KBM-7 (cell line): Measurements from ENCODE around the gene DMXL1.
A peak's percentile ranks its signal among the peaks of the same experiment; 100 is the strongest.
"Not testable (repeated sequence)": the region's sequence is repeated elsewhere in the genome, so short reads cannot be mapped to it uniquely, and the experiment has no call there.

Source experiments
- DNase-seq: peaks from one replicate; pipeline ENCODE4 v3.0.0-alpha.2; 2015
- in situ Hi-C: fragments of 300-500 bp; cut with MboI; formaldehyde crosslinking; loops from 2 replicates; pipeline ENCODE4 v1.14.3; 2020; ENCODE audit warnings: low sequenced_read_pairs, low pct_unique_long_range_greater_than_20kb, mixed read lengths

The DMXL1 gene

DNA sequence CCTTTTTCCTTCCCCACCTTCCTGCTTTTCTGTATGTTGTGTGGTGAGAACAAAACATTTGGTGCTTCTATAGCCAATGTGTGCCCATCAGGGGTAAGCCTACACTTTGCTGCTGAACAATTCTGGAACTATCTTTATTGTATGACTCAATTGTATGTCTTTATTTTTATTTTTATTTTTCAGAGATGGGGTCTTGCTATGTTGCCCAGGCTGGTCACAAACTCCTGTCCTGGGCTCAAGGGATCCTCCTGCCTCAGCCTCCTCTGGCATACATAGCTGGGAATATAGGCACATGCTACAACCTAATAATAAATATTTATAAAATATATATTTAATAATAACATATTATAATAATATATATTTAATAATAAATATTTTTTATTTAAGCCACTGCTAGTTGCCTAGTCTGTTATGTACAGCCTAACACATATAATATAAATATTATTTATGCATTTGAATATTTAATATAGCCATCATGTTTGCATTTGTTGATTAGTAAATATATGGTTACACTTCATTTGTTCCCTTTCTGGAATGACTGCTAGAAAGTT lies 11.8 kb upstream of the DMXL1 start:
- DNase-seq: no peak
- in situ Hi-C loops: no loop called here

DNA sequence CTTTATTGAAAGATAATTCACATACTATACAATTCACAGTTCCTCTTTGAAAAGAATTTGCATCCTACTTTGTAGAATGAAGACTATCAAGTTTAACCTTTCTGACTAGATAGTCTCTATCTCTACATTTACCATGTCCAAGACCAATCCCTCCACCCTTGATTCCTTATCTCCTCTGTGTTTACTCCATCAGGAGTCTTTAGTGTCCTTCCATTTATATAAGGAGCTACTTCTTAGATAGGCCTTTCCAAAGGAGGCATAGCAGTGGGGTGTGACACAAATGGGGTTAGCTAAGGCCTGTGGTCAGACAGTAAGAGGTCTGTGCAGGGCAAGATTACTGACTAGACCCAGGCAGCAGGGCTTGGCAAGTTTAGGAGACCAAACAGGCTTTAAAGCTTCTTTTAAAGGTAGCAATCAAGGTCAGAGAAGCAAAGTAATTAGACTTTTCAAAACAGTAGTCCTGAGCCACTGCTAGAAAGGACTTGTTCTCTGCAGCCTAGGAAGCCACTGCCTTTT lies 11.1 kb upstream of the DMXL1 start:
- DNase-seq: no peak

DNA sequence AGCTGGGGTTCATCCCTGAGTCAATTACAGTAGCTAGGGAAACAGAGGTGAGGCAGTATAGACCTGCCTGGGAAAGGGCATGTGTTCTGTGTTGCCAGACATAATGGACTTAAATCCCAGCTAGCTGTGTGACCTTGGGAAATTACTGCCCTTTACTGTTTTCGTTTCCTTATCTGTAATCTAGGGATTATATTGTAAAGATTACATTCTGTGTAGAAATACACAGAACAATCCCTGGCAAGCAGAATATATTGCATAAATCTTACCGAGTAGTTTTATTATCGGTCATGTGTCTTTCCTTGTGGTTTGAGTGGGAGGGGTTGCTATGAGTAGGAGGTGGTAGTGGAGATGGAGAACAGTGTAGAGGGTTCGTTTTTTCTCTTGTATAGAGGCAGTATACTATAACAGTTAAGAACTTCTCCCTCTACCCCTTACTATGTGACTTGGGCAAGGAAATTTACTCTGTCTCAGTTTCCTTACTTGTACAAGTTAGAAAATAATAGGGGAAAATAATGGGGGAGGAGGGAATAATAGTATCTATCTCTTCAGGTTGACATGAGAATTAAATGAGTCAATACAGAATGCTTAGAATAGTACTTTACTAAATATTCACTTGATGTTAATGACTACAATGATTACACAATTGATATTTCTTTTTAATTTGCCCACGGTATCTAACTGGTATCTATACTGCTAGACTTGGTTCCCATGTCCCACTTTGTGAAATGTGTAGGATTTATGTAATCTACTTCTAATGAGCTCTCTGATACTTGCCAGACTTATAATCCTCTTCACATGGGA lies 7.1 kb upstream of the DMXL1 start:
- DNase-seq: peak; percentile 78
- in situ Hi-C loops: no loop called here

More for the DNA sequence above, 11.1 kb upstream of the DMXL1 start:
- in situ Hi-C loops: no loop called here

DNA sequence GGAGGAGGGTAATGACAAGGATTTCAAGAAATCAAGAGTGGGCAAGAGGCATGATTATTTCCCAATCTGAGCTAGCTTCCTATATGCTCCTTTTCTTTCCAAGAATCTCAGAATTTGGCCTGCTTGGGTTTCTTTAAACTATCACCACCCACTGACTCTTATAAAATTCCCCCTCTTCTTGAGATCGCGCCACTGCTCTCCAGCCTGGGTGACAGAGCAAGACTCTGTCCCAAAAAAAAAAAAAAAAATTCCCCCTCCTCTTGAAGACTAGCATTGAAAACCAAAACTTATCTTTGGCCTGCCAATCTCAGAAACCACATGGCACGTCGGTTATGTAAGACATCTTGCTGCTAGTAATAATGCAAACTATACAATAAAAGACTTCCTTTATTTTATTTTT lies 3.4 kb upstream of the DMXL1 start:
- in situ Hi-C loops: no loop called here

GRCh38 chr5:119070578-119070827 lies 384 bp upstream of the DMXL1 start:
- DNase-seq: no peak
- in situ Hi-C loops: no loop called here

More for the DNA sequence above, 3.4 kb upstream of the DMXL1 start:
- DNase-seq: no peak

- in situ Hi-C loops: no loop called here
- no peak for DNase-seq
Observed at GRCh38 chr5:119071561-119071995, 691 bp downstream of the DMXL1 start.

- in situ Hi-C loops: no loop called here
Observed at GRCh38 chr5:119072496-119072895, 1.6 kb downstream of the DMXL1 start.

DNA sequence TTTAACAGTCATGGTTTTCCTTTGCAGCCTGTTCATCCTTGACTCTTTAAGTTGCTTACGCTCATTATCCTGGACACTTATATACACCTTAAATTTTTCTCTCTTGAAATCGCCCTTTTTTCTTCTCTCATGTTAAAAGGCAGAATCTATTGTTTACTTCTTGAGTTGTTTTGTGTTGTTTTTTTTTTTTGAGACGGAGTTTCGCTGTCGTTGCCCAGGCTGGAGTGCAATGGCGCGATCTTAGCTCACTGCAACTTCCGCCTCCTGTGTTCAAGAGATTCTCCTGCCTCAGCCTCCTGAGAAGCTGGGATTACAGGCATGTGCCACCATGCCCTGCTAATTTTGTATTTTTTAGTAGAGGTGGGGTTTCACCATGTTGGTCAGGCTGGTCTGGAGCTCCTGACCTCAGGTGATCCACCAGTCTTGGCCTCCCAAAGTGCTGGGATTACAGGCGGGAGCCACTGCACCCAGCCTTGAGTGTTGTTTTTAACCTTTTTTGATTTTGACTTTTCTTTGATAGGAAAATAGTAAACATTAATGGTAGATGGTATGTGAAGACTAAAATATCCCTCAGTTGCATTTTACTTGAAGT lies 3.0 kb downstream of the DMXL1 start:
- DNase-seq, in situ Hi-C loops: not testable (repeated sequence)

More at GRCh38 chr5:119072496-119072895, 1.6 kb downstream of the DMXL1 start:
- DNase-seq: no peak

GRCh38 chr5:119074419-119074818 lies 3.5 kb downstream of the DMXL1 start:
- no peak for DNase-seq
- in situ Hi-C loops: no loop called here

DNA sequence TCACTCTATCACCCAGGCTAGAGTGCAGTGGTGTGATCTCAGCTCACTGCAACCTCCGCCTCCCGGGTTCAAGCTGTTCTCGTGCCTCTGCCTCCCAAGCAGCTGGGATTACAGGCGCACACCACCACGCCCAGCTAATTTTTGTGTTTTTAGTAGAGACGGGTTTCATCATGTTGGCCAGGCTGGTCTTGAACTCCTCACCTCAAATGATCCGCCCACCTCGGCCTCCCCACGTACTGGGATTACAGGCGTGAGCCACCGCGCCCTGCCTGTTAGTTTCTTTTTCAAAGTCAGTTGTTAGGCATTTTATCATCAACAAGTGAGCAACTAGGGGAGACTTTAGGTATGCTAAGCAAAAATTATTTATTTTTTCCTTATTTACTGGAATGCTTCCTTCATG lies 4.4 kb downstream of the DMXL1 start:
- DNase-seq, in situ Hi-C loops: not testable (repeated sequence)

GRCh38 chr5:119076080-119076479 lies 5.2 kb downstream of the DMXL1 start:
- in situ Hi-C loops: no loop called here
- DNase-seq: no peak

- in situ Hi-C loops: no loop called here
- DNase-seq: no peak
Observed at GRCh38 chr5:119077444-119077843, 6.6 kb downstream of the DMXL1 start.

GRCh38 chr5:119078071-119078846 lies 7.4 kb downstream of the DMXL1 start:
- no peak for DNase-seq
- in situ Hi-C loops: no loop called here

GRCh38 chr5:119078861-119079260 lies 8.0 kb downstream of the DMXL1 start:
- DNase-seq: no peak
- in situ Hi-C loops: no loop called here

DNA sequence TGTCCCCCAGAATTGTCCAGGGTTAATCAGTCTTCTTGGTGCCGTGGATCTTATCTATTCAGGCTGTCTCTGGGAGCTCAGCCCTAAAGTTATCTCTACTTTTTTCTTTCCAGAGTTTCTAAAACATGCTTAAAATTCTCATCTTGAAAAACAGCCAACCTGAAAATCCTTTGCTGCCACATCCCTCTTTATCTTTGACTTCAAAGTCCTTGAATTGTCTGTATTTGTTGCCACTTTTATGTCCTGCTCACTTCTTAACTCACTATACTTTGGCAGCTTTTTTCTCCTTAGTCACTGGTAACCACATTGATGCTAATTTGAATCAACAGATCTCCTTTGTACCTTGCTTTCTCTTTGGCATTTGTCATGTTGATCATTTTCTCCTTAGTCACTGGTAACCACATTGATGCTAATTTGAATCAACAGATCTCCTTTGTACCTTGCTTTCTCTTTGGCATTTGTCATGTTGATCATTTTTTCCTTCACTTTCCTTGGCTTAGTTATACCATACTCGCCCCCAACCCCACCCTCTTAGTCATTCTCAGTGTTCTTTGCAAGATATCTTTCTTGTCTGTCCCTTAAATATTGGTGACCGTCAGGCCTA lies 8.5 kb downstream of the DMXL1 start:
- DNase-seq: no peak
- in situ Hi-C loops: no loop called here

- in situ Hi-C loops: no loop called here
Observed at GRCh38 chr5:119080936-119081335, 10.0 kb downstream of the DMXL1 start.

DNA sequence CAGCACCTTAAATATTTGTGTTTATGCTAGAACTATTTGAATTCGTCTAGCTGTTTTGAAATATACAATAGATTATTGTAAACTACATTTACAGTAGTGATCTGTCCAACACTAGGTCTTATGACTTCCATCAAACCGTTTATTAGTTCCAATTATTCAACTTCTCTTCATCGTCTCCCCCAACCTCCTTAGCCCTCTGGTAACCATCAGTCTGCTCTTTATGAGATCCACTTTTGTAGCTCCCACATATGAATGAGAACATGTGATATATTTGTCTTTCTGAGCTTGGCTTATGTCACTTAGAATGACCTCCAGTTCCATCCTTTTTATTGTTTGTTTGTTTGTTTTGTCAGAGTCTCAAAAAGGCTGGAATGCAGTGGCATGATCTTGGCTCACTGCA lies 11.8 kb downstream of the DMXL1 start:
- no peak for DNase-seq
- in situ Hi-C loops: no loop called here

More at GRCh38 chr5:119080936-119081335, 10.0 kb downstream of the DMXL1 start:
- DNase-seq: no peak

DNA sequence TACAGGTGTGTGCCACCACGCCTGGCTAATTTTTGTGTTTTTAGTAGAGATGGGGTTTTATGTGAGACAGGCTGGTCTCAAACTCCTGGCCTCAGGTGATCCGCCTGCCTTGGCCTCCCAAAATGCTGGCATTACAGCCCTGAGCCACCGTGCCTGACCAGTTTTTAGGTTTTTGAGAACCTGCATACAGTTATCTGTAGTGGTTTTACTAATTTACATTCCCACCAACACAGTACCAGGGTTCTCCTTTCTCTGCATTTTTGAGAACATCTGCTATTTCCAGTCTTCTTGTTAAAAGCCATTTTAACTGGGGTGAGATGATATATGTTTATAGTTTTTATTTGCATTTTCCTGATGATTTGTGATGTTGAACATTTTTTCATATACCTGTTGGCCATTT lies 12.8 kb downstream of the DMXL1 start:
- in situ Hi-C loops: no loop called here

GRCh38 chr5:119088438-119088837 lies 17.6 kb downstream of the DMXL1 start:
- DNase-seq: no peak
- in situ Hi-C loops: no loop called here

More for the DNA sequence above, 12.8 kb downstream of the DMXL1 start:
- no peak for DNase-seq
